Smooth muscle cell of the brain vasculature (primary cell): Measurements from ENCODE around the gene TXNDC11.
A peak's percentile ranks its signal among the peaks of the same experiment; 100 is the strongest.
"Not testable (repeated sequence)": the region's sequence is repeated elsewhere in the genome, so short reads cannot be mapped to it uniquely, and the experiment has no call there.

Source experiments
- DNase-seq: peaks from one replicate; pipeline ENCODE4 v3.0.0-alpha.2; 2012; ENCODE audit warnings: low read depth, low spot score

TXNDC11 gene, protein sequence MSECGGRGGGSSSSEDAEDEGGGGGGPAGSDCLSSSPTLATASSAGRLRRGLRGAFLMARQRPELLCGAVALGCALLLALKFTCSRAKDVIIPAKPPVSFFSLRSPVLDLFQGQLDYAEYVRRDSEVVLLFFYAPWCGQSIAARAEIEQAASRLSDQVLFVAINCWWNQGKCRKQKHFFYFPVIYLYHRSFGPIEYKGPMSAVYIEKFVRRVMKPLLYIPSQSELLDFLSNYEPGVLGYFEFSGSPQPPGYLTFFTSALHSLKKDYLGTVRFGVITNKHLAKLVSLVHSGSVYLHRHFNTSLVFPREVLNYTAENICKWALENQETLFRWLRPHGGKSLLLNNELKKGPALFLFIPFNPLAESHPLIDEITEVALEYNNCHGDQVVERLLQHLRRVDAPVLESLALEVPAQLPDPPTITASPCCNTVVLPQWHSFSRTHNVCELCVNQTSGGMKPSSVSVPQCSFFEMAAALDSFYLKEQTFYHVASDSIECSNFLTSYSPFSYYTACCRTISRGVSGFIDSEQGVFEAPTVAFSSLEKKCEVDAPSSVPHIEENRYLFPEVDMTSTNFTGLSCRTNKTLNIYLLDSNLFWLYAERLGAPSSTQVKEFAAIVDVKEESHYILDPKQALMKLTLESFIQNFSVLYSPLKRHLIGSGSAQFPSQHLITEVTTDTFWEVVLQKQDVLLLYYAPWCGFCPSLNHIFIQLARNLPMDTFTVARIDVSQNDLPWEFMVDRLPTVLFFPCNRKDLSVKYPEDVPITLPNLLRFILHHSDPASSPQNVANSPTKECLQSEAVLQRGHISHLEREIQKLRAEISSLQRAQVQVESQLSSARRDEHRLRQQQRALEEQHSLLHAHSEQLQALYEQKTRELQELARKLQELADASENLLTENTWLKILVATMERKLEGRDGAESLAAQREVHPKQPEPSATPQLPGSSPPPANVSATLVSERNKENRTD

DNA sequence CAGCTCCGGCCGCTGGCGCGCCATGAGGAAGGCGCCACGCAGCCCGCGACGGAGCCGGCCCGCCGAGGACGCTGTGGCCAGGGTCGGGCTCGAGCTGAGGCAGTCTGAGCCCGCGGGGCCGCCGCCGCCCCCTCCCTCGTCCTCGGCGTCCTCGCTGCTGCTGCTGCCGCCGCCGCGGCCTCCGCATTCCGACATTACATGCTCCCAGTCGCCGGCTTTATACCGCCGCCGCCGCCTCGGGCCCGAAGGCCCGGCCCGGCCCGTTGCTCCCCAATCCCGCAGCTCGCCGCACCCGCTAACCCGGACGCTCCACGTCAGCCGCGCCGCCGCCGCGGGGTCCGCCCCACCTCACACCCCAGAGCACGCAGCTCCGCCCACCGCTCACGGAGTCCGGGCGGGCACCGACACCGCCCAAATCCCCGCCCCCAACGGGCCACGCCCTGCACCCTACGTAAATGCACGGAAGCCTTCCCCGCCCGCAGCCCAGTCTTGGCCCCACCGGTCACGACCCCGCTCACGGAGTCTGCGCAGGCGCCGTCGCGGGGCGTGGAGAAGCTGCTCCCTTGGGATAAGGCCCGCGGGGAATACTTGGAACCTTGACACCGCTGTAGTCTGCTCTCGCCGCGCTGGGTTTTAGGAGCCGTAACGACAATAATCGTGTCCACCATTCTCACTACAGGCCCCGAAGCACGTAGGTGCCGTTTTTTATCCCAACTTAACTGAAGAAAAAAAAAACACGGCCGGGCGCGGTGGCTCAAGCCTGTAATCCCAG lies at the start of gene TXNDC11:
TXNDC11 (minus strand) TSS at position 322 of the 772 bp plus-strand sequence; CDS start at position 195, 127 bp downstream.
- DNase-seq, result peak; percentile 94

DNA sequence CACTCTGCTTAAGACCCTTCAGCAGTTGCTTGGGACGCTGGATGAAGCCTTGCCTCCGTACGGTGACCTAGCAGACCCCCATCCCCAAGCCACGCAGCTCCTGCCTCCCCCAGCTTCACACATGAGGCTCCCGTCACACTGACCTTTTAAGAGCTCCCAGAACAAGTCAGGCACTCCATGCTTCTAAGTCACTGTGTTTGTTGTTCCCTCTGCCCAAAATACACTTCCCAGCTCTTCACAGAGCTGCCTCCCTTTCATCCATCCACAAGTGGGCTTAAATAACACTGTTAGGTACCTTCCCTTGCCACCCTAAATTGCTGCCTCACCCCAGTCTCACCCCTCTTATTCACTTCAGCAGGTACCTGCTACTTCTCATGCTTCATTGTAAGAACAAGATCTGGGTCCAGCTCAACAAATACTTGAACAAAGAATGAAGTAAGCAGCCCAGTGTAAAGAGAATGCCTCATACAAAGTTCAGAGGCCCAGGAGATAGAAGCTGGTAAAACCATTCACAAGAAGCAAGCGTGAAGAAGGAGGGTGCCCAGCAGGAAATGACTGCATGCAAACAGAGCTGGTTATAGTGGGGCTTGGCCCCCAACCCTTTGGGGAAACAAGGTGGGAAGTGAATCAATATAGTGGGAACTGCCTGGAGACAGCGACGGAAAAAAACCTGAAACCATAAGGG lies 48.6 kb upstream of the TXNDC11 start:
- DNase-seq, result no peak

DNA sequence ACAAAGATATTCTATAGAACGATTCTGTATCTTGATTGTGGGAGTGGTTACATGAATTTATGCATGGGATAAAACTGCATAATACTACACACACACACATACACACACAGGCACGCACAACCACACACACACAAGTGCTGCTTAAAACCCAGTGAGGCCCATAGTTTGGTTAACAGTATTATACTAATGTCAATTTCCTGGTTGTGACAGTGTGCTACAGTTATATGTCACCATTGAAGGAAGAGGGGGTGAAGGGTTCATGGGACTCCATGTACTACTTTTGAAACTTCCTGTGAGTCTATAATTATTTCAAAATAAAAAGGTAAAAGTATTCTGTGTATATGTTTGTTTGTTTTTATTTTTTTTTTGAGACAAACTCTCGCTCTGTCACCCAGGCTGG lies 46.3 kb upstream of the TXNDC11 start:
- no peak for DNase-seq

DNA sequence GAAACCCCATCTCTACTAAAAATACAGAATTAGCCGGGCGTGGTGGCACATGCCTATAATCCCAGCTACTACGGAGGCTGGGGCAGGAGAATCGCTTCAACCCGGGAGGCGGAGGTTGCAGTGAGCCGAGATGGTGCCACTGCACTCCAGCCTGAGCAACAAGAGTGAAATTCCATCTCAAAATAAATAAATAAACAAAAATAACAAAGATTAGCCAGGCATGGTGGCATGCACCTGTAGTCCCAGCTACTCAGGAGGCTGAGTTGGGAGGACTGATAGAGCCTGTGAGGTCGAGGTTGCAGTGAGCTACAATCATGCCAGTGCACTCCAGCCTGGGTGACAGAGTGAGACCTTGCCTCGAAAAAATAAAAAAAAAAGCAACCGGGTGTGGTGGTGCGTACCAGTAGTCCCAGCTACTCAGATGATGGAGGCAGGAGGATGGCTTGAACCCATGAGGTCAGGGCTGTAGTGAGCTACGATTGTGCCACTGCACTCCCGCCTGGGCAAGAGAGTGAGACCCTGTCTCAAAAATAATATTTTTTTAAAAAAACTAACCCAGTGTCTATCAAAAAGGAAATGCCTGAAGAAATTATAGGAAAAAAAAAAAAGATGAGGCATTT lies 42.4 kb upstream of the TXNDC11 start:
- DNase-seq, result not testable (repeated sequence)

DNA sequence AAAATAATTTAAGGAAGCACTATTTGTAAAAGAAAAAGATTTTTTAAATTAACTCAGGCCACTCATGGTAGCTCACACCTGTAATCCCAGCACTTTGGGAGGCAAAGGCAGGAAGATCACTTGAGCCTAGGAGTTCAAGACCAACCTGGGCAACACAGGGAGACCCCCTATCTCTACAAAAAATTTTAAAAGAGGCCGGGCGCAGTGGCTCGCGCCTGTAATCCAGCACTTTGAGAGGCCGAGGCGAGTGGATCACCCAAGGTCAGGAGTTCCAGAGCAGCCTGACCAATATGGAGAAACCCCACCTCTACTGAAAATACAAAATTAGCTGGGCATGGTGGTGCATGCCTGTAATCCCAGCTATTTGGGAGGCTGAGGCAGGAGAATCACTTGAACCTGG lies 41.7 kb upstream of the TXNDC11 start:
- not testable (repeated sequence) for DNase-seq

DNA sequence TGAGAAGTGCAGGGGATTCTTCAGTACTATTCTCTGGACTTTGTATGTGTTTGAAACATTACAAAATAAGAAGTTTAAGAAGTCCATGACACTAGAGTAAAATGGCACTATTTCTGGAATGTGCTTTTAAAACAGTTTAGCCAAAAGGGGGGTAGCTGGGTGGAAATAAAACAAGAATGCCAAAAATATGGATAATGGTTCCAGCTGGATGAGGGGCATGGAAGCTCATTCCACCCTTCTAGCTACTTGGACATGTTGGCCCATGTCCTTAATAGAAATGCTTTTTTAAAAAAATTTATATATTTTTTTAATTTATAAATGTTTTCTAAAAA lies 41.3 kb upstream of the TXNDC11 start:
- no peak for DNase-seq

DNA sequence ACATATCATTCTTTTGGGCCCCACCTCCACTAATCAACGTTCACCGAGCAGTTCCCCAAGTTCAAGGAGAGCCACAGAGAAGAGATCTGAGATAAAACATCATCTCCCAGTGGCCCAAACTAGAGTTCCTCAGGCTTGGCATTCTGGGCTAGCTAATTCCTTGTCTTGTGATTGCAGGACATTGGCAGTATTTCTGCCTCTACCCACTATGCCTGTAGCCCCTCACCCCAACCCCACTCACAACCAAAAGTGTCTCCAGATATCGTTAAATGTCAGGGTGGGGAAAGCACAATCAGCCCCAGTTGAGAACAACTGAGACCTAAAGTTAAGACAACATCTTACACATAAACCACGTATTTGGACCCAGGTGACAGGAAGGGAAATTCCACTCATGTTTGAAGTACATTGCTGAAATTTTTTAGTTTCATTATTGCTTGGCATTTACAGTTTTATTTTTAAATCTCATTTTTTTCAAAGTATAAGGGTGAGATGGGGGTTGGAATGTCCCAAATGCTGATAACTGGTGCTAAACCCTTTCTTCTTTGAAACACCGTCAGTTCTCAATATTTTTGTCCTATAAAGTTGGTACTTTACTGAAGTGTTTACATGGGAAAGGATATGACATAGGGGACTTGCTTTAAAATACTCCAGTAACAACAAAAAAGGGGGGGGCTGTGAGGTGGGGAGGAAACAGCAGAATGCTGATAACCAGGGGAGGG lies 40.8 kb upstream of the TXNDC11 start:
- DNase-seq, result no peak

DNA sequence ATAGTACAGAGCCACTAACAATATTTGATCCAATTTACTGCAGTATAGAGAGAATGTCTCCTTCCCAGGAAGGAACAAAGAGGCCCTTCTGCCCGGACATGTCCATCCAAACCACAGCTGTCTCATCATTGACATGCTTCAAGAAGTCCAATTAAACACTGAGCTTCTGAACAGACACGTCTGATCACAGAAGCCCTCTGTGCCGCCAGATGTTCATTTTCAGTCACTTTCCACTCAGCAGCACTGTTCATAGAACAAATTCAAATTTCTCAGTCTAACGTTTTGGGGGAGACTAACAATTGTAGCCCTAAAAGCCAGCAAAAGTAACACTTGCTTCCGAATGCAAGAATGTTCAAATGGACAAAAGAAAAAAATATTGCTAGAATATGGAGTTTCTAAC lies 39.1 kb upstream of the TXNDC11 start:
- no peak for DNase-seq

DNA sequence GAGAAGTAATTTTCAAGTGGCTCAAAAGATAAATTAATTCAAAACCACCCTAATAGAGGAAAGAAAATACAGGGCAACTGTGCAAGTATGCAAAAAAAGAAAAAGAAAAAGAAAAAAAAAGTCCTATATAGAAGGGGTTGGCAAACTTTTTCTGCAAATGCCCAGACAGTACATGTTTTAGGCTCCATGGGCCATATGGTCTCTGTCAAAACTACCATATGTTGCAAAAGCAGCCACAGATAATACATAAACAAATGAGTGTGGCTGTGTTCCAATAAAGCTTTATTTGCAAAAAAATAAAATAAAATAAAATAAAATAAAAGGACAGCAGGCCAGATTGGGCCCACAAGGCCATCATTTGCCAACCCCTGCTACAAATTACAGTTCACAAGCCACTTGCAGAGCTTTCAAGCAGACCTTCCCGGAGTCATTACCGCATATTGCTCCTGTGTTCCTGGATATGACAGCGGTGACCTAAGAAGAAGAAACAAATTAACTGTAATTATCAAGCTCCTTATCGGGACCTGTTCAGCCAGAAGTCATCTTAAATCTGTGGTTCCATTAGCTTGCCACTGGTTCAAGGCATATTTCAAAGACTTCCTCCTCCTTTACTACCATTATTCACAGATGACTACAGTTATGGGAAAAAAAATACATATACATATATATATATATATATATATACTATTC lies 38.5 kb upstream of the TXNDC11 start:
- no peak for DNase-seq

DNA sequence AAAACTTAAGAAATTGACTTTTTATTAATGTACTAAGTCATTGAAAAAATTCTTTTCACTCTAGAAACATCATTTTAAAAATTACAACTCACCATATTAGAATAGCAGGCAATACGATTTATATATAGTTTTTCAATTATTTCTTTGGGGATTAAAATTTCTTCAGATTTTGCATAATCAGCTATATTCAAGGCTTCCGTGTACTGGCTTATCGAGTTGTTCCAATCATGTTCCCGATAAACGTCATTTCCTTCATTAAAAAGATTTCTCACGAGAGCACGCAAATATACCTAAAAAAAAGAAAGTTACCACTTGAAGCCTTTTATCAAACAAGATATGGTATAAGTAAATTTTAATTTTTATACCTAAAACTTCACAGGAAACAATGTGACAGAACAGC lies 36.4 kb upstream of the TXNDC11 start:
- no peak for DNase-seq

DNA sequence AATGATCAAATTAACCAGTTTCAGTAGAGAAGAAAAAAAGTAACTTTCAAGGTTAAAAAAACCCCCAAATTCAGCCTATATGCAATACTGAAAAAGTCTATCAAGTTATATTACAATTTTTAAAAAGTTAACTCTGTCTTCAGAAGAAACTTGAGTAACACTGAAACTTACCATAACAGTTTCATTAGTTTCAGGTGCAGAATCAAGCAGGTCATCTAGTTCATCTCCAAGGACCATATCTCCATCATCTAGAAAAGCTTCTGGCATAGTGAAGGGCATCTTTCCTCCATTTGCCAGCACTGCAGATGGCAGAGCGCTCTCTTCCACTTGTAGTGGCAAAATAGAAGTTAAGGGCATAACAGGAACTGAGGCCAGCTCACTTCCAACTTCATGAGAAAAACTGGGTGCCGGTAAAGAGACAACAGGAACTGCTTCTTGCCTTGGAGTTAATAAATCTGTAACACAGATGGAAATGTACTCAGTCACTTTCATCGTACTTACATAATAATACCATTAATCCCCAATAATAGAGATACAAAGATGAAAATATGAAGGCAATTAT lies 31.5 kb upstream of the TXNDC11 start:
- DNase-seq, result no peak

DNA sequence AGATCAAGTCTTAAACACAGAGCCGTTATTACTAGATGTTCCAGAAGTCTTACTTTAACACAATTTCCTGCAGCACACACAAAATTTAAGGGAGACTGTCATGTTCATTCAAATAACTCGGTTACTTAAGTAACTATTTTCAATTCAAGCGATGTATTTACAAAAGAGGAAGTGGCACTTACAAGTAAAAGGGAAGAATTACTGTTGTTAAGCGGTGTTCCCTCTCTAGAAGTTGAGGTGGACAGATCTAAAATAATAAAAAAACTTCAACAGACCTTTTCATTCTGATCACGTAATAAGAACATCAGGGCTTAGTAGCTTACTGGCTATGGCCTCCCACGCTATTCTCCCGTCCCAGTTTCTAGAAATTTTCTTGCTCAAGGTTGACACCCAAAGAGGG lies 26.2 kb upstream of the TXNDC11 start:
- DNase-seq, result no peak

DNA sequence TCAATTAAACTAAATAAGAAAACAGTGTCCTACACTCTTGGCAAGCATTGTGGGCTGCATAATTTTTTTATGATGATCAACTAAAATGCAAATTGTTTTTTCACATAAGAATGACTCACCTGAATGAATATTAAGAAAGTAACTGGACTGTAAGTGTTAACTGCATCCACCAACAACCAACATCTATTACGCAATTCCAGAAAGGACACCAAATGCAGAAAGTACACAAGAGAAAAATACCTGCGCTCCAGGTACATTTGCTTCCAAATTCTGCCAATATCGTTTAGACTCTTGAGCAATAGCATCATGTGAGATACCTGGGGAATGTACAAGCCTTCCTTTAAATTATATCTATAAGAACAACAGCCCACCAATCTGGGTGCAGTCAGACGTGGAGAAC lies 19.8 kb upstream of the TXNDC11 start:
- no peak for DNase-seq

DNA sequence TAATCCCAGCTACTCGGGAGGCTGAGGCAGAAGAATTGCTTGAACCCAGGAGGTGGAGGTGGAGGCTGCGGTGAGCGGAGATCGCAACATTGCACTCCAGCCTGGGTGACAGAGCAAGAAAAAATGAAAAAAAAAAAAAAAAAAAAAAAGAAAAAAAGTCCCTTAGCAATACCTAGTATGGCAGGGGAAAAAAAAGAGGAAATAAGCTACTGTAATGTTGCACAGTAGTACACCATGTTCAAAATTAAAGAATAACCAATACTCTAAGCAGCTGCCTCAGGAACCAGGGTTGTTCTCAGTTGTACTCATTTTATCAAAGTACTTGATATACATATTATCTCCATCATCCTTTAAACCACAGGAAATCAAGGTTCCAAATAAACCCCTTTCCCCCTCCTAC lies 17.3 kb upstream of the TXNDC11 start:
- DNase-seq, result no peak

DNA sequence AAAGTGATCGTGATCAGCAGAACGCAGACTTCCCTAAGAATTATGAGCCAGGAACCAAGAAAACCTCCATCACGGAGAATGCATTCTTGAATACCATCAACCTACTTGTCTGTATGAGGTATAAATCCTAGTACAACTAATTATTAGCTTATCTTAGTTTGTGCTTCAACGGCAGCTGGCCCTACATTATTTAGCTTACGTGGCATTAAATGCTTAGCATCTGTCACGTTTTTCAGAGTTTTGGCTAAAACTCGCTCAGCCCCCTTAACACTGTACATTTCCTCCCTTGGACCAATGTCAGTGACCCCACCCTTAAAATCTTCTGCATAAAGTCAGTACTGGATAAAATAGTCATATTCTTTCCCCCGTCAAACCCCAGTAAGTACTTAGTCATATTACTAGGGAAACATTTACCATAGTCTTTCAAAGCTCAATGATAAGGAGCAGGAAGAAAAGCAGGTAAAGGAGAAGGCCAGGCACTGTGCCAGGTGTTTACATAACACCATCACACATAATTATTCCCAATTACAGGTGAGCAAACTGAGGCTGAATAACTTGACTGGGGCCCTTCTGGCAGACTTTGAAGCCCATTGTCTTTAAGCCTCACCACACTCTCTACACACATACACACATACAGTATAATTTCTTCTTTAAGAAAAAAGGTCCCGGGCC lies 16.6 kb upstream of the TXNDC11 start:
- no peak for DNase-seq

DNA sequence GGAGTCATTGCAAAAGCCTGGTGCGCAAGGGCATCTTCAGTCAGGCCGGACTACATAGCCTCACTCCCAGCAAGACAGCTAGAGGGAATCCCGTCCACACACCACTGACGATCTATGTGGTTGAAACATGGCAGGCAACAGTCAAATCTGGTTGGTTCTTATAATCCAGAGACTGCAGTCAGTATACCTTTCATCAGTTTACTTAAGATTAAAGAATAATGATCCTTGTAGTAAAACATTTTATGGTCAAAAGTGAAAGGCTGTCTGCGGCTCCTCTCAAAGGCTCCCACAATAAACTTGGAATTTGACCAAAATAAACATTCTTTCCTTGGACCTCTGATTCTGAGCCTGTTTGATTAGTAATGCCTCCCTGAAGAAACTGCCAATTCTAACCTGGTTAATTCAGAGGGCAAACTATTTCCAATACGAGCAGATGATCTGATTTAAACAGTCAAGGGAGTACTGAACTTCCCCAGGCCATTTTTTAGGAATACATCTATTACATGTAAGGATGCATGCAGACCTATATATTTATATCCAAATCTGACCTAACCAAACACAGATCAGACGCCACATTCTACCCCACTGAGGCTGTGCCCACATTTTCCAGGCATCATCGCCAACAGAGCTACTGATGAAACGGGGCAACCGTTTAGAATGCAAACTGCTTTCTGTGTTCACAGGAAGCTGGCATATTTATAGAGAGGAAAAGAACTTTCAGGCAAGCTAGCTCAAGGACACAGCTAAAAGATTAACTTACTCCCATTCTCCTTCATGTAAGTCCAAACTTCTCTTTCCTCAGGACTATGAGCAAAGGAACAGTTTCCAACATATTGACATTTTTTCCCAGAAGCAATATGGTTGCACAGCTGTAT lies 15.3 kb upstream of the TXNDC11 start:
- peak; percentile 41 for DNase-seq

DNA sequence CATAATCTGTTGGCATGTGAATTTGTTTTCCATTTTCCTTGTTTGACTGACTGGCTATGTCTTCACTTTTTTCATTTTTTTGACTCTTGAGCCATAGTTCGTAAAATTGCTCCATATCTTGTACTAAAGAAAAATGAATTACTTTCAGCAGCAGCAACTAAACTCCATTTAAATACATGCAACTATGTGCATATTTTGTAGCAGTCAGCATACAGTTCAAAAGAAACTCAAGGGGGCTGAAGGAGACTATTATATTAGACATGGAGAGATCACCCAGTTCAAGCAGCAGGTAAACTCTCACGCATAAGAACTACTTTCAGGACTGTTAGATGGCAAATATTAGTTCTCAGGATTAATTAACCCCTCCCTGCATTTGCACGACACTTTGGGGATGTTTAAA lies 13.6 kb upstream of the TXNDC11 start:
- no peak for DNase-seq
